HEK293 (cell line): ENCODE data around the gene PSMD2.

ENCODE experiments used
- CTCF ChIP-seq: fragments of 450-650 bp; formaldehyde crosslinking; IDR thresholded peaks from 2 replicates; pipeline ENCODE4 v1.5.1; 2016; ENCODE audit warnings: missing biosample characterization, missing genetic modification characterization
- KLF1 ChIP-seq: fragments of 450-650 bp; formaldehyde crosslinking; IDR thresholded peaks from 2 replicates; pipeline ENCODE4 v1.5.1; 2016; ENCODE audit warnings: missing biosample characterization, missing genetic modification characterization
- PRDM10 ChIP-seq: fragments of 450-650 bp; formaldehyde crosslinking; IDR thresholded peaks from 2 replicates; pipeline ENCODE4 v1.5.1; 2016; ENCODE audit warnings: missing biosample characterization, missing genetic modification characterization
- RBAK ChIP-seq: fragments of 450-650 bp; formaldehyde crosslinking; IDR thresholded peaks from 2 replicates; pipeline ENCODE4 v1.5.1; 2016; ENCODE audit warnings: missing biosample characterization, missing genetic modification characterization
- ZFHX2 ChIP-seq: fragments of 450-650 bp; formaldehyde crosslinking; conservative IDR thresholded peaks from 2 replicates; pipeline ENCODE4 v1.5.1; 2016; ENCODE audit warnings: missing biosample characterization, missing genetic modification characterization
- ZNF266 ChIP-seq: fragments of 450-650 bp; formaldehyde crosslinking; IDR thresholded peaks from 2 replicates; pipeline ENCODE4 v1.5.1; 2016; ENCODE audit warnings: missing biosample characterization, missing genetic modification characterization, low read depth
- ZNF350 ChIP-seq: fragments of 450-650 bp; formaldehyde crosslinking; IDR thresholded peaks from 2 replicates; pipeline ENCODE4 v1.5.0; 2017; ENCODE audit warnings: missing biosample characterization, mild to moderate bottlenecking, missing genetic modification characterization
- TF ChIP-seq, protein P1 (sequence below): fragments of 450-650 bp; formaldehyde crosslinking; IDR thresholded peaks from 2 replicates; pipeline ENCODE4 v1.5.1; 2016; ENCODE audit warnings: missing biosample characterization, missing genetic modification characterization, borderline replicate concordance
- TF ChIP-seq, protein P2 (sequence below): fragments of 450-650 bp; formaldehyde crosslinking; IDR thresholded peaks from 2 replicates; pipeline ENCODE4 v1.5.1; 2016; ENCODE audit warnings: missing biosample characterization, missing genetic modification characterization
- TF ChIP-seq, protein P3 (sequence below): fragments of 450-650 bp; formaldehyde crosslinking; IDR thresholded peaks from 2 replicates; pipeline ENCODE4 v1.5.1; 2016; ENCODE audit warnings: missing biosample characterization, missing genetic modification characterization

GRCh38 chr3:184311633-184312032, 12.6 kb downstream of the PSMD2 start:
- no peak for TF ChIP-seq ZNF350
- TF ChIP-seq ZNF266, result no peak
- TF ChIP-seq ZFHX2, result no peak
- no peak for TF ChIP-seq RBAK (tag by site-specific recombination)
- no peak for TF ChIP-seq CTCF
- no peak for TF ChIP-seq KLF1 (tag by site-specific recombination)
- TF ChIP-seq, protein P1, sequence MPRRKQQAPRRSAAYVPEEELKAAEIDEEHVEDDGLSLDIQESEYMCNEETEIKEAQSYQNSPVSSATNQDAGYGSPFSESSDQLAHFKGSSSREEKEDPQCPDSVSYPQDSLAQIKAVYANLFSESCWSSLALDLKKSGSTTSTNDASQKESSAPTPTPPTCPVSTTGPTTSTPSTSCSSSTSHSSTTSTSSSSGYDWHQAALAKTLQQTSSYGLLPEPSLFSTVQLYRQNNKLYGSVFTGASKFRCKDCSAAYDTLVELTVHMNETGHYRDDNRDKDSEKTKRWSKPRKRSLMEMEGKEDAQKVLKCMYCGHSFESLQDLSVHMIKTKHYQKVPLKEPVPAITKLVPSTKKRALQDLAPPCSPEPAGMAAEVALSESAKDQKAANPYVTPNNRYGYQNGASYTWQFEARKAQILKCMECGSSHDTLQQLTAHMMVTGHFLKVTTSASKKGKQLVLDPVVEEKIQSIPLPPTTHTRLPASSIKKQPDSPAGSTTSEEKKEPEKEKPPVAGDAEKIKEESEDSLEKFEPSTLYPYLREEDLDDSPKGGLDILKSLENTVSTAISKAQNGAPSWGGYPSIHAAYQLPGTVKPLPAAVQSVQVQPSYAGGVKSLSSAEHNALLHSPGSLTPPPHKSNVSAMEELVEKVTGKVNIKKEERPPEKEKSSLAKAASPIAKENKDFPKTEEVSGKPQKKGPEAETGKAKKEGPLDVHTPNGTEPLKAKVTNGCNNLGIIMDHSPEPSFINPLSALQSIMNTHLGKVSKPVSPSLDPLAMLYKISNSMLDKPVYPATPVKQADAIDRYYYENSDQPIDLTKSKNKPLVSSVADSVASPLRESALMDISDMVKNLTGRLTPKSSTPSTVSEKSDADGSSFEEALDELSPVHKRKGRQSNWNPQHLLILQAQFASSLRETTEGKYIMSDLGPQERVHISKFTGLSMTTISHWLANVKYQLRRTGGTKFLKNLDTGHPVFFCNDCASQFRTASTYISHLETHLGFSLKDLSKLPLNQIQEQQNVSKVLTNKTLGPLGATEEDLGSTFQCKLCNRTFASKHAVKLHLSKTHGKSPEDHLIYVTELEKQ, result no peak
- TF ChIP-seq PRDM10 (tag by site-specific recombination), result no peak
- TF ChIP-seq, protein P2, sequence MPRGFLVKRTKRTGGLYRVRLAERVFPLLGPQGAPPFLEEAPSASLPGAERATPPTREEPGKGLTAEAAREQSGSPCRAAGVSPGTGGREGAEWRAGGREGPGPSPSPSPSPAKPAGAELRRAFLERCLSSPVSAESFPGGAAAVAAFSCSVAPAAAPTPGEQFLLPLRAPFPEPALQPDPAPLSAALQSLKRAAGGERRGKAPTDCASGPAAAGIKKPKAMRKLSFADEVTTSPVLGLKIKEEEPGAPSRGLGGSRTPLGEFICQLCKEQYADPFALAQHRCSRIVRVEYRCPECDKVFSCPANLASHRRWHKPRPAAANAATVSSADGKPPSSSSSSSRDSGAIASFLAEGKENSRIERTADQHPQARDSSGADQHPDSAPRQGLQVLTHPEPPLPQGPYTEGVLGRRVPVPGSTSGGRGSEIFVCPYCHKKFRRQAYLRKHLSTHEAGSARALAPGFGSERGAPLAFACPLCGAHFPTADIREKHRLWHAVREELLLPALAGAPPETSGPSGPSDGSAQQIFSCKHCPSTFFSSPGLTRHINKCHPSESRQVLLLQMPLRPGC (tag by site-specific recombination), result no peak
- TF ChIP-seq, protein P3, sequence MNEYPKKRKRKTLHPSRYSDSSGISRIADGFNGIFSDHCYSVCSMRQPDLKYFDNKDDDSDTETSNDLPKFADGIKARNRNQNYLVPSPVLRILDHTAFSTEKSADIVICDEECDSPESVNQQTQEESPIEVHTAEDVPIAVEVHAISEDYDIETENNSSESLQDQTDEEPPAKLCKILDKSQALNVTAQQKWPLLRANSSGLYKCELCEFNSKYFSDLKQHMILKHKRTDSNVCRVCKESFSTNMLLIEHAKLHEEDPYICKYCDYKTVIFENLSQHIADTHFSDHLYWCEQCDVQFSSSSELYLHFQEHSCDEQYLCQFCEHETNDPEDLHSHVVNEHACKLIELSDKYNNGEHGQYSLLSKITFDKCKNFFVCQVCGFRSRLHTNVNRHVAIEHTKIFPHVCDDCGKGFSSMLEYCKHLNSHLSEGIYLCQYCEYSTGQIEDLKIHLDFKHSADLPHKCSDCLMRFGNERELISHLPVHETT, result no peak
